Aortic smooth muscle cell (primary cell): ENCODE results near the gene FOXD4L1. TPM values are rescaled to one million over a fixed set of nuclear protein-coding genes. Genes with fewer than 3 reads are reported as not detected.

ENCODE experiments used
- total RNA-seq: library from RNA; depleted of rRNA; stranded (reverse); fragments of >200 nt; gene quantifications from 2 replicates; pipeline ENCODE4 v1.2.3, GENCODE V29; 2014

FOXD4L1 gene
- total RNA-seq: 0.06 and 0.13 TPM in 2 replicates

DNA sequence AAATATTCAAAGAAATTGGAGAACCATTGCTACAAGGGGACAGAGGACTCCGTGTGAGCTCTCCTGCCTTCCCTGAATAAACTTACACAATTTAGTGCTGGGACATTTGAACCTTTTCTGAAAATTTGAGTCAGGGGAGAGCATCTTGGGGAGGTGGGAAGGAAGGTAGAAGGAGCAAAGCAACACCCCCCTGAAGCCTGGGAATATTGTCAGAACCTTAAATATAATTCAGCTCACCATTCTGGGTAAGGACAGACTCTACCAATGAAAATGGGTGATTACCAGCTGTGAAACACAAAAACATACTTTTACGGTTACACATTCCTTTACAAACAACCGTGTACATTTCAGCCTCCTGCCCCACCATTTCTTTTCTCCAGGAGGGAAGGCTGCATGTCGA lies at the start of gene FOXD4L1:
Gene FOXD4L1, plus strand, starts transcription at position 301 of the 400 bp plus-strand sequence. CDS start 592 bp downstream, outside the sequence.

Other genes with a start within 250 kb of the FOXD4L1 start
- 0.13 and 0.19 TPM in 2 replicates for gene PAX8, start 219.7 kb upstream of the FOXD4L1 start, total RNA-seq
- gene ZNG1B, start 61.0 kb upstream of the FOXD4L1 start, total RNA-seq: 51.2 and 60.1 TPM in 2 replicates
- gene RABL2A, start 128.6 kb downstream of the FOXD4L1 start, total RNA-seq: 7.5 and 8.3 TPM in 2 replicates